Esophagus muscularis mucosa (tissue), 4 donors: ENCODE data around the gene CREBRF. TPM values are rescaled to one million over a fixed set of nuclear protein-coding genes. Genes with fewer than 3 reads are reported as not detected.
"Not testable (repeated sequence)": the region's sequence is repeated elsewhere in the genome, so short reads cannot be mapped to it uniquely, and the experiment has no call there.

Experiments
- DNase-seq: peaks from one replicate; pipeline ENCODE4 v3.0.0-alpha.2; 2017; ENCODE audit errors: extremely low spot score
- H3K27ac ChIP-seq, 4 donors: fragments of 200-600 bp; sonication (generic); replicated peaks in 1 of 4; 1 replicate in 3 of 4; 2 replicates in 1 of 4; pipeline ENCODE4 v1.5.1; 2016 to 2019; ENCODE audit warnings: mild to moderate bottlenecking in 1 of 4
- H3K27me3 ChIP-seq, 4 donors: fragments of 200-600 bp; sonication (generic); one replicate each; pipeline versions ENCODE4 v1.5.1 to v1.6.0; 2016 to 2019
- H3K36me3 ChIP-seq, 4 donors: fragments of 200-600 bp; sonication (generic); one replicate each; pipeline ENCODE4 v1.5.1; 2016 to 2019
- H3K4me1 ChIP-seq, 4 donors: fragments of 200-600 bp; sonication (generic); one replicate each; pipeline ENCODE4 v1.5.1; 2016 to 2019
- H3K4me3 ChIP-seq, 4 donors: fragments of 200-600 bp; sonication (generic); 1 replicate in 2 of 4; 2 replicates in 2 of 4; pipeline ENCODE4 v1.5.1; 2016 to 2019; ENCODE audit warnings: mild to moderate bottlenecking in 4 of 4, moderate library complexity in 1 of 4
- H3K9me3 ChIP-seq, 4 donors: fragments of 200-600 bp; sonication (generic); 1 replicate in 3 of 4; 2 replicates in 1 of 4; pipeline ENCODE4 v1.5.1; 2016 to 2019
- EP300 ChIP-seq: sonication (generic); formaldehyde crosslinking; IDR thresholded peaks from one replicate; pipeline ENCODE4 v1.6.1; 2017; ENCODE audit warnings: antibody characterized with exemption
- POLR2A ChIP-seq: fragments of 450-650 bp; IDR thresholded peaks from one replicate; pipeline ENCODE4 v1.6.1; 2017; ENCODE audit warnings: antibody characterized with exemption, moderate library complexity, mild to moderate bottlenecking, low read depth
- POLR2AphosphoS5 ChIP-seq, 2 donors: sonication (generic); formaldehyde crosslinking; IDR thresholded peaks; one replicate each; pipeline ENCODE4 v1.6.1; 2017; ENCODE audit warnings: antibody characterized with exemption in 2 of 2
- WGBS: methylation state at CpG from one replicate; pipeline ENCODE4 v1.1.5; 2018; 5-methylcytosine and 5-hydroxymethylcytosine counted together
- intact Hi-C: fragments of 100-400 bp; cut with DNase I; formaldehyde crosslinking; loops from one replicate; pipeline ENCODE4 v1.15.1; 2023
- total RNA-seq, 4 donors: library from RNA; depleted of rRNA; stranded (reverse); fragments of >200 nt; gene quantifications; one replicate each; pipeline versions ENCODE4 v1.1.0 to v1.2.1, GENCODE V29; 2016
- TF ChIP-seq, protein P1 (sequence below), 3 experiments: fragments of 200-600 bp in 2 of 3; fragments of 450-650 bp in 1 of 3; sonication (generic) in 2 of 3; IDR thresholded peaks; one replicate each; pipeline ENCODE4 v1.5.1; 2017 to 2019; ENCODE audit warnings: antibody characterized with exemption in 3 of 3, mild to moderate bottlenecking in 2 of 3, moderate library complexity in 1 of 3

Gene CREBRF
- total RNA-seq, 4 donors from 2014 or later, result 37.8 to 76.5 (median 46.3) TPM

- Histone ChIP-seq H3K4me1 (peaks cover 28 to 65% (median 52%) of the 10 kb centered on the region in 4 donors), H3K9me3 (no peaks in the 10 kb centered on the region)
- intact Hi-C loops, result no loop called here
Measured at GRCh38 chr5:173075137-173075843, 19.1 kb downstream of the CREBRF start.

GRCh38 chr5:173075970-173076369, 19.8 kb downstream of the CREBRF start:
- Histone ChIP-seq H3K4me1 (peaks cover 28 to 68% (median 57%) of the 10 kb centered on the region in 4 donors), H3K36me3 (peaks cover 3 to 7% (median 4%) of the 10 kb centered on the region in 4 donors), H3K9me3 (no peaks in the 10 kb centered on the region), H3K4me3 (no peak overlapping the region), H3K27ac (no peak overlapping the region), H3K27me3 (no peaks in the 10 kb centered on the region)
- no peak for TF ChIP-seq EP300
- 96% methylated on average over 5 of the region's 5 CpGs for WGBS
- DNase-seq, result no peak
- intact Hi-C loops, result no loop called here

More at GRCh38 chr5:173075137-173075843, 19.1 kb downstream of the CREBRF start:
- no peak for DNase-seq
- TF ChIP-seq, protein P1, sequence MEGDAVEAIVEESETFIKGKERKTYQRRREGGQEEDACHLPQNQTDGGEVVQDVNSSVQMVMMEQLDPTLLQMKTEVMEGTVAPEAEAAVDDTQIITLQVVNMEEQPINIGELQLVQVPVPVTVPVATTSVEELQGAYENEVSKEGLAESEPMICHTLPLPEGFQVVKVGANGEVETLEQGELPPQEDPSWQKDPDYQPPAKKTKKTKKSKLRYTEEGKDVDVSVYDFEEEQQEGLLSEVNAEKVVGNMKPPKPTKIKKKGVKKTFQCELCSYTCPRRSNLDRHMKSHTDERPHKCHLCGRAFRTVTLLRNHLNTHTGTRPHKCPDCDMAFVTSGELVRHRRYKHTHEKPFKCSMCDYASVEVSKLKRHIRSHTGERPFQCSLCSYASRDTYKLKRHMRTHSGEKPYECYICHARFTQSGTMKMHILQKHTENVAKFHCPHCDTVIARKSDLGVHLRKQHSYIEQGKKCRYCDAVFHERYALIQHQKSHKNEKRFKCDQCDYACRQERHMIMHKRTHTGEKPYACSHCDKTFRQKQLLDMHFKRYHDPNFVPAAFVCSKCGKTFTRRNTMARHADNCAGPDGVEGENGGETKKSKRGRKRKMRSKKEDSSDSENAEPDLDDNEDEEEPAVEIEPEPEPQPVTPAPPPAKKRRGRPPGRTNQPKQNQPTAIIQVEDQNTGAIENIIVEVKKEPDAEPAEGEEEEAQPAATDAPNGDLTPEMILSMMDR (IDR thresholded peaks at IDR 0.05), result no peak
- TF ChIP-seq POLR2AphosphoS5 (IDR thresholded peaks at IDR 0.05), result no peak
- TF ChIP-seq EP300, result no peak
- no peak overlapping the region for H3K4me3 ChIP-seq
- 82% methylated on average over 5 of the region's 5 CpGs for WGBS
- H3K36me3 ChIP-seq, result no peaks in the 10 kb centered on the region
- H3K27ac ChIP-seq, result no peak overlapping the region
- H3K27me3 ChIP-seq, result no peaks in the 10 kb centered on the region

DNA sequence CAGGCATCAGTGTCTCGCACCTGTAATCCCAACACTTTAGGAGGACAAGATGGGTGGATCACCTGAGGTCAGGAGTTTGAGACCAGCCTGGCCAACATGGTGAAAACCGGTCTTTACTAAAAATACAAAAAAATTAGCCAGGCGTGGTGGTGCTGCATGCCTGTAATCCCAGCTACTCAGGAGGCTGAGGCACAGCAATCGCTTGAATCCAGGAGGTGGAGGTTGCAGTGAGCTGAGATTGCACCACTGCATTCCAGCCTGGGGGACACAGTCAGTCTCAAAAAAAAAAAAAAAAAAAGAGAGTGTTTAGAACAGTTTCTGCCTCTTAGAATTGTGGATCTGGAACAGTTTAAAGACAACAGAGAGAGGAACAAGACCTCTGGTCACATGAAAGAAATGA, 20.3 kb downstream of the CREBRF start:
- H3K27ac ChIP-seq, DNase-seq, H3K27me3 ChIP-seq, H3K4me3 ChIP-seq, intact Hi-C loops, H3K9me3 ChIP-seq: not testable (repeated sequence)
- peaks cover 8 to 12% (median 9%) of the 10 kb centered on the region in 4 donors for H3K36me3 ChIP-seq
- 100% methylated on average over 4 of the region's 4 CpGs for WGBS
- H3K4me1 ChIP-seq, result peaks cover 28 to 67% (median 53%) of the 10 kb centered on the region in 4 donors

- intact Hi-C loops, result no loop called here
- H3K9me3 ChIP-seq, result no peaks in the 10 kb centered on the region
- H3K27ac ChIP-seq, result no peak overlapping the region
- no peak for TF ChIP-seq POLR2AphosphoS5 (IDR thresholded peaks at IDR 0.05)
- TF ChIP-seq, protein P1 (IDR thresholded peaks at IDR 0.05), result no peak
- no peak for TF ChIP-seq EP300
- TF ChIP-seq POLR2A, result no peak
- 76% methylated on average over 3 of the region's 3 CpGs for WGBS
- H3K4me3 ChIP-seq, result no peak overlapping the region
- H3K36me3 ChIP-seq, result peaks cover 8 to 24% (median 16%) of the 10 kb centered on the region in 4 donors
- H3K4me1 ChIP-seq, result peaks cover 15 to 49% (median 37%) of the 10 kb centered on the region in 4 donors
- DNase-seq, result no peak
- H3K27me3 ChIP-seq, result no peaks in the 10 kb centered on the region
Measured at GRCh38 chr5:173078878-173079277, 22.7 kb downstream of the CREBRF start.

GRCh38 chr5:173089581-173089980, 33.4 kb downstream of the CREBRF start:
- Histone ChIP-seq H3K27ac (no peak overlapping the region), H3K4me1 (peaks cover 14 to 22% (median 18%) of the 10 kb centered on the region in 4 donors), H3K27me3 (no peaks in the 10 kb centered on the region), H3K36me3 (peaks cover 37 to 75% (median 51%) of the 10 kb centered on the region in 4 donors), H3K4me3 (no peak overlapping the region), H3K9me3 (no peaks in the 10 kb centered on the region)
- 59% methylated on average over 1 of the region's 1 CpG for WGBS
- no peak for TF ChIP-seq POLR2AphosphoS5 (IDR thresholded peaks at IDR 0.05)
- TF ChIP-seq EP300, result no peak
- TF ChIP-seq, protein P1 (IDR thresholded peaks at IDR 0.05), result no peak
- no peak for TF ChIP-seq POLR2A
- no peak for DNase-seq
- intact Hi-C loops, result no loop called here

DNA sequence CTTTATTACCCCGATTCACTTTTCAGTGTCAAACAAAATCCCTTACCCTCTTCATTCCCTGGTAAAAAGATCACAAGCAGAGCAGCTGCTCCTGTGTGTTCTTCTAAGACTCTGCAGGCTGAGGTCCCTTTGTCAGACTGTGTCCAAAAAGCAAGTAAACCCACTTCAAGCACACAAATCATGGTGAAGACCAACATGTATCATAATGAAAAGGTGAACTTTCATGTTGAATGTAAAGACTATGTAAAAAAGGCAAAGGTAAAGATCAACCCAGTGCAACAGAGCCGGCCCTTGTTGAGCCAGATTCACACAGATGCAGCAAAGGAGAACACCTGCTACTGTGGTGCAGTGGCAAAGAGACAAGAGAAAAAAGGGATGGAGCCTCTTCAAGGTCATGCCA, 34.5 kb downstream of the CREBRF start:
- H3K9me3 ChIP-seq, result no peaks in the 10 kb centered on the region
- WGBS, result 87% methylated on average over 2 of the region's 2 CpGs
- H3K27me3 ChIP-seq, result no peaks in the 10 kb centered on the region
- peaks cover 32 to 65% (median 41%) of the 10 kb centered on the region in 4 donors for H3K36me3 ChIP-seq
- no peak for TF ChIP-seq POLR2A
- peaks cover 14 to 25% (median 22%) of the 10 kb centered on the region in 4 donors for H3K4me1 ChIP-seq
- H3K4me3 ChIP-seq, result no peak overlapping the region
- no peak overlapping the region for H3K27ac ChIP-seq
- no peak for DNase-seq
- intact Hi-C loops, result no loop called here
